Adrenal gland (tissue), 12 donors: ENCODE results near the gene ANO7. TPM values are rescaled to one million over a fixed set of nuclear protein-coding genes. Genes with fewer than 3 reads are reported as not detected.

ENCODE experiments used
- DNase-seq, 7 donors: peaks; one replicate each; pipeline ENCODE4 v3.0.0-alpha.2; 2019 to 2020
- H3K27ac ChIP-seq, 5 donors: fragments of 200-600 bp; sonication (generic) in 4 of 5; 1 replicate in 3 of 5; 2 replicates in 2 of 5; pipeline versions ENCODE4 v1.5.1 to v1.8.0; 2016 to 2020; ENCODE audit warnings: mild to moderate bottlenecking in 1 of 5
- H3K27me3 ChIP-seq: fragments of 200-600 bp; 2 replicates; pipeline ENCODE4 v1.8.0; 2021
- H3K36me3 ChIP-seq, 2 donors: fragments of 200-600 bp; replicated peaks in 1 of 2; 1 replicate in 1 of 2; 2 replicates in 1 of 2; pipeline versions ENCODE4 v1.5.1 to v1.8.0; 2018 to 2022
- H3K4me1 ChIP-seq, 2 donors: fragments of 200-600 bp; replicated peaks in 1 of 2; 1 replicate in 1 of 2; 2 replicates in 1 of 2; pipeline versions ENCODE4 v1.5.1 to v1.8.0; 2018 to 2021
- H3K4me3 ChIP-seq, 4 donors: fragments of 200-600 bp; sonication (generic) in 3 of 4; one replicate each; pipeline ENCODE4 v1.5.1; 2016 to 2018
- H3K9me3 ChIP-seq, 3 donors: fragments of 200-600 bp; sonication (generic) in 1 of 3; replicated peaks in 1 of 3; 1 replicate in 2 of 3; 2 replicates in 1 of 3; pipeline versions ENCODE4 v1.5.1 to v1.8.0; 2016 to 2021
- POLR2A ChIP-seq, 2 donors: fragments of 450-650 bp; IDR thresholded peaks; one replicate each; pipeline ENCODE4 v1.6.1; 2017; ENCODE audit warnings: antibody characterized with exemption in 2 of 2, mild to moderate bottlenecking in 2 of 2, moderate library complexity in 1 of 2
- WGBS, 4 donors: extraction: QIAGEN DNeasy Blood & Tissue Kit in 2 of 4; methylation state at CpG; one replicate each; pipeline versions ENCODE4 v1.1.5 to v1.1.7; 2013 to 2017; 5-methylcytosine and 5-hydroxymethylcytosine counted together
- intact Hi-C, 2 donors: fragments of 100-400 bp; cut with DNase I; formaldehyde crosslinking; loops; one replicate each; pipeline versions ENCODE4 v1.14.1 to v1.15.0; 2022 to 2023
- polyA plus RNA-seq, 3 donors: library from polyadenylated mRNA; stranded (reverse); fragments of 200-250 nt in 2 of 3; fragments of 350-450 nt in 1 of 3; fragmentation: Illumina TruSeq in 1 of 3; extraction: RNeasy Lipid Tissue Mini Kit (QIAGEN cat#74804) in 1 of 3; gene quantifications; one replicate each; pipeline ENCODE4 v1.2.3, GENCODE V29; 2013 to 2014
- total RNA-seq, 9 donors: library from RNA; depleted of rRNA in 4 of 9; stranded (reverse); fragments of >200 nt in 4 of 9; fragments of 120-200 nt in 1 of 9; fragmentation: NEBNext Ultra II Directional in 1 of 9; extraction: Animal tissue kit (Norgen Biotek cat#: 25700) in 1 of 9; gene quantifications; one replicate each; pipeline versions ENCODE4 v1.1.0 to v1.2.4, GENCODE V29; 2013 to 2023
- TF ChIP-seq, protein P1 (sequence below), 6 experiments: fragments of 450-650 bp in 4 of 6; fragments of 200-600 bp in 2 of 6; sonication (generic) in 1 of 6; IDR thresholded peaks; 1 replicate in 5 of 6; 2 replicates in 1 of 6; pipeline versions ENCODE4 v1.5.1 to v1.8.0; 2016 to 2021; ENCODE audit warnings: antibody characterized with exemption in 6 of 6, mild to moderate bottlenecking in 2 of 6, moderate library complexity in 1 of 6
- donor health status: healthy with polysubstance abuse.
- donor health status: Bipolar disorder and iron deficiency.
- donor health status: DM: yes; HTN: yes; CAD: no.
- donor health status: DM: no; HTN: no; CAD: no.
- donor health status: DM: no; HTN: no; CAD: no.
- donor health status: DM: yes; HTN: yes; CAD: no.

Gene ANO7
- total and polyA plus RNA-seq, 12 donors = 0.48 to 5.1 (median 1.8) TPM

DNA sequence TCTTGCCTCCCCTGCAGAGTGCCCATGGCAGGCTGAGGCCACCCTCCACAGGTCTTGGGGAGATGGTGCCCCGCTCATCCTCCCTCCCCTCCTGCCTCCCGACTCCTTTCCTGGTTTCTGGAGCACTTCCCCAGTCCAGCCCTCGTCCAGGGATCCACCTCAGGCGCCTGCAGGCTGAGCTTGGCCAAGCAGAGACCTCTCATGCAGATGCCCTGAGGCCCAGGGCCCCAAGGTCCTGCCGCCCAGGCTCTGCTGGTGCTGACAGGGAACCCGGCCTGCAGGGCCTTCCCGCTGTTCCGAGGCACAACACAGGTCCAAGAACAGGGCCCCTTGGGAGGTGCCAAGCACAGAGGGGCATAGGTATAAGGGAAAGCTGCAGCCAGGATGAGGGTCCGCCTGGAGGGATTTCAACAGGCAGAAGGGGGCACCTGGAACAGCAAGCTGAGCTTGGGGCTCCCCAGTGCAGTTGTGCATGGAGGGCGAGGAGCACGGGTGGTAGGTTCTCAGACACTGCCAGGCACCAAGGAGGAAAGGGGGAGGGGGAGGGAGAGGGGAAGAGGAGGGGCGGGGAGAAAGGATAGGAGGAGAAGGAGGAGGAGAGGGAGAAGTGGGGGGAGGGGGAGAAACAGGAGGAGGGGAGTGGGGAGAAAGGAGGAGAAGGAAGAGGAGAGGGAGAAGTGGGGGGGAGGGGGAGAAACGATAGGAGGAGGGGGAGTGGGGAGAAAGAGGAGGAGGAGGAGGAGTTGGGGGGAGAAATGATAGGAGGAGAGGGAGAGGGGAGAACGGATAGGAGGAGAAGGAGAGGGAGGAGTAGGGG, 1.2 kb upstream of the ANO7 start:
- TF ChIP-seq, protein P1, sequence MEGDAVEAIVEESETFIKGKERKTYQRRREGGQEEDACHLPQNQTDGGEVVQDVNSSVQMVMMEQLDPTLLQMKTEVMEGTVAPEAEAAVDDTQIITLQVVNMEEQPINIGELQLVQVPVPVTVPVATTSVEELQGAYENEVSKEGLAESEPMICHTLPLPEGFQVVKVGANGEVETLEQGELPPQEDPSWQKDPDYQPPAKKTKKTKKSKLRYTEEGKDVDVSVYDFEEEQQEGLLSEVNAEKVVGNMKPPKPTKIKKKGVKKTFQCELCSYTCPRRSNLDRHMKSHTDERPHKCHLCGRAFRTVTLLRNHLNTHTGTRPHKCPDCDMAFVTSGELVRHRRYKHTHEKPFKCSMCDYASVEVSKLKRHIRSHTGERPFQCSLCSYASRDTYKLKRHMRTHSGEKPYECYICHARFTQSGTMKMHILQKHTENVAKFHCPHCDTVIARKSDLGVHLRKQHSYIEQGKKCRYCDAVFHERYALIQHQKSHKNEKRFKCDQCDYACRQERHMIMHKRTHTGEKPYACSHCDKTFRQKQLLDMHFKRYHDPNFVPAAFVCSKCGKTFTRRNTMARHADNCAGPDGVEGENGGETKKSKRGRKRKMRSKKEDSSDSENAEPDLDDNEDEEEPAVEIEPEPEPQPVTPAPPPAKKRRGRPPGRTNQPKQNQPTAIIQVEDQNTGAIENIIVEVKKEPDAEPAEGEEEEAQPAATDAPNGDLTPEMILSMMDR (IDR thresholded peaks at IDR 0.05) = no peak
- no peak for TF ChIP-seq POLR2A (IDR thresholded peaks at IDR 0.05)
- intact Hi-C loops = no loop called here
- WGBS, 4 donors = 45 to 71% (median 61%) methylated on average over 10 to 14 of the region's 14 CpGs
- no peak overlapping the region for H3K4me3 ChIP-seq
- no peak overlapping the region for H3K27ac ChIP-seq
- no peak for DNase-seq
- no peaks in the 10 kb centered on the region for H3K9me3 ChIP-seq
- H3K4me1 ChIP-seq = no peaks in the 10 kb centered on the region
- no peaks in the 10 kb centered on the region for H3K27me3 ChIP-seq
- H3K36me3 ChIP-seq = peaks cover 0 to 7% of the 10 kb centered on the region in 2 donors

DNA sequence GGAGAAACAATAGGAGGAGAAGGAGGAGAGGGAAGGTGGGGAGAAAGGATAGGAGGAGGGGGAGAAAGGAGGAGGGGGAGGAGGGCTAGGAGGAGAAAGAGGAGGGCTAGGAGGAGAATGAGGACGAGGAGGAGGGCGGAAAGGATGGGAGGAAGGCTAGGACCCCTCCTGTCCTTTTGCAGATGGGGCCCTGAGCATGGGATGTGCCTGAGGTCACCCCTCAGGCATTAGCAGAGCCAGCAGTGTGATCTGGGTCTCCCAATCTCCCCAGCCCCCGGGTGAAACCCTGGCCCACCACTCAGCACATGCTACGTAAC, 601 bp upstream of the ANO7 start:
- DNase-seq = no peak
- Histone ChIP-seq H3K27ac (no peak overlapping the region), H3K9me3 (no peaks in the 10 kb centered on the region), H3K27me3 (no peaks in the 10 kb centered on the region), H3K4me1 (no peaks in the 10 kb centered on the region), H3K4me3 (no peak overlapping the region), H3K36me3 (peaks cover 0 to 3% of the 10 kb centered on the region in 2 donors)
- TF ChIP-seq POLR2A (IDR thresholded peaks at IDR 0.05) = no peak
- TF ChIP-seq, protein P1 (IDR thresholded peaks at IDR 0.05) = no peak
- WGBS, 4 donors = 50 to 74% (median 59%) methylated on average over 3 to 4 of the region's 4 CpGs
- intact Hi-C loops = no loop called here

DNA sequence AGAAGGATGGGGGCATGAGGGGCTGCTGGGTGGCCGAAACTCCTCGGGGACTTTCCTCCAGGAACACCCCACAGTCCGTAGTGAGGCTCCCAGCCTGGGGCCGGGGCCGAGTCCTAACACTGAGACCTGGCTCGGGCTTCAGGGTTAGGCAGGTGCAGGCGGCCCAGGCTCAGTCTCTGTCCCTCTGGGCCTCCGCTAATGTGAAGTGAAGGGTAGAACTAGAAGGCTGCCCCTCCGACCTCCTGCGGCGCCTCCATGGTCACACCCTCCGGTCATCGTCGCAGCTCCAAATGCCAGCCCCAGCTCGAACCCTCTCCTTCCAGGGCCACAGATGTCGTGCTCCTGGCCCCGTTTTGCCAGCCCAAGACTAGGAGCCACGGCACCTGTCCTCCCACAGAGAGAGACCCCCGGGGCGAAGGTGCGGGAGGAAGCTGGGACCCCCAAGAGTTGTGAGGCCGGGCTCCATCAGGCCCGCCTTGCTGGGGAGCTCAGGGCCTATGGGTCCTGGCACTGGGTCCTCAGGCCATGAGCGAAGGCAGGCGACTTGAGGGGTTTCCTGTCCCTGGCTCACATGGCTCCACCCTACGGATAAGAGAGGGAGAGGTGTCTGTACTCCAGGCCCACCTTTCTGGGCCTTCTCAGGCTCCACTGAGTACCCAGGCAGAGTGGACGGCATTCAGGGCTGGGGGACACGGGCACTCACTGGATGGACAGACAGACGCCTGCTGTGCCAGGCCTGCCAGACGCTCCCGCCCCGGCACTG, 797 bp downstream of the ANO7 start:
- no peak for DNase-seq
- Histone ChIP-seq H3K27ac (no peak overlapping the region), H3K4me3 (no peak overlapping the region), H3K36me3 (no peaks in the 10 kb centered on the region), H3K4me1 (no peaks in the 10 kb centered on the region), H3K9me3 (no peaks in the 10 kb centered on the region), H3K27me3 (no peaks in the 10 kb centered on the region)
- WGBS, 4 donors = 81 to 93% (median 91%) methylated on average over 6 to 32 of the region's 32 CpGs
- TF ChIP-seq POLR2A (IDR thresholded peaks at IDR 0.05) = no peak
- TF ChIP-seq, protein P1 (IDR thresholded peaks at IDR 0.05) = no peak
- intact Hi-C loops = no loop called here

DNA sequence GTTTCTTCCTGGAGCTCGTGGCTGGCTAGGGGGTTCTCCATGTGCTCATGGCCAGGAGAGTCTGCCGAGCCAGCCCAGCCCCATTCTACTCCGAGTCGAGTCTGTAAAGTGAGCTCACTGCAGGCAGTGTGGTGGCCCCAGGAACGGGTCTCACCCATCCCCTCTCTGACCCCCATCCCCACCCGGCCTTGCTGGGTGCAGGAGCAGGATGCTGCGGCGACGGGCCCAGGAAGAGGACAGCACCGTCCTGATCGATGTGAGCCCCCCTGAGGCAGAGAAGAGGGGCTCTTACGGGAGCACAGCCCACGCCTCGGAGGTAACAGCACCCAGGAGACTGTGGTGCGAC, 1.4 kb downstream of the ANO7 start:
- H3K4me1 ChIP-seq = no peaks in the 10 kb centered on the region
- DNase-seq = no peak
- TF ChIP-seq POLR2A (IDR thresholded peaks at IDR 0.05) = no peak
- TF ChIP-seq, protein P1 (IDR thresholded peaks at IDR 0.05) = no peak
- WGBS, 4 donors = 81 to 100% (median 89%) methylated on average over 4 to 15 of the region's 15 CpGs
- H3K27me3 ChIP-seq = no peaks in the 10 kb centered on the region
- H3K4me3 ChIP-seq = no peak overlapping the region
- intact Hi-C loops = no loop called here
- H3K36me3 ChIP-seq = no peaks in the 10 kb centered on the region
- H3K27ac ChIP-seq = no peak overlapping the region
- no peaks in the 10 kb centered on the region for H3K9me3 ChIP-seq
